OCI-LY7 (cell line): ENCODE data around the gene GNAL. TPM values are rescaled to one million over a fixed set of nuclear protein-coding genes. Genes with fewer than 3 reads are reported as not detected.

Source experiments
- BruUV-seq: library from RNA; stranded (reverse); fragments of 400-500 nt; replicated peaks from 2 replicates; lab custom pipeline; 2021; lab: Mats Ljungman, UMichigan
- CTCF ChIA-PET: fragments of 300-600 bp; sonication (Branson Sonifier 250); formaldehyde crosslinking; loops from one replicate; lab custom pipeline; 2022; ENCODE audit warnings: antibody characterized with exemption; ENCODE audit not compliant: unreplicated experiment; lab: Charles Lee
- POLR2A ChIA-PET: fragments of 300-600 bp; sonication (Branson Sonifier 250); formaldehyde crosslinking; loops from one replicate; lab custom pipeline; 2022; ENCODE audit warnings: antibody characterized with exemption; lab: Charles Lee
- DNase-seq: peaks from one replicate; pipeline ENCODE4 v3.0.0-alpha.2; 2015; ENCODE audit warnings: low spot score
- H2AFZ ChIP-seq: fragments of 200-600 bp; sonication (generic), shearing (Covaris generic); 2 replicates; pipeline ENCODE4 v1.6.1; 2014; ENCODE audit warnings: mild to moderate bottlenecking, antibody characterized with exemption, low read length, moderate library complexity
- H3K27ac ChIP-seq: fragments of 200-600 bp; sonication (generic); 2 replicates; pipeline ENCODE4 v1.5.1; 2014; ENCODE audit warnings: mixed run types, low read depth, mild to moderate bottlenecking, moderate library complexity, low read length, inconsistent platforms; ENCODE audit not compliant: poor library complexity, severe bottlenecking
- H3K36me3 ChIP-seq: fragments of 200-600 bp; sonication (generic); 2 replicates; pipeline ENCODE4 v1.6.1; 2014; ENCODE audit warnings: mild to moderate bottlenecking, antibody characterized with exemption, low read length, moderate library complexity, mixed read lengths; ENCODE audit not compliant: insufficient read depth
- H3K4me1 ChIP-seq: fragments of 200-600 bp; sonication (generic); 2 replicates; pipeline ENCODE4 v1.5.1; 2014; ENCODE audit warnings: mild to moderate bottlenecking, low read length; ENCODE audit not compliant: insufficient read depth, poor library complexity, severe bottlenecking
- H3K4me2 ChIP-seq: fragments of 200-600 bp; sonication (generic); 2 replicates; pipeline ENCODE4 v1.6.1; 2014; ENCODE audit warnings: mild to moderate bottlenecking, low read length
- H3K4me3 ChIP-seq: fragments of 200-600 bp; sonication (generic); 2 replicates; pipeline ENCODE4 v1.5.1; 2014; ENCODE audit warnings: mild to moderate bottlenecking, low read depth, low read length; ENCODE audit not compliant: poor library complexity, severe bottlenecking
- H3K79me2 ChIP-seq: fragments of 200-600 bp; sonication (generic); 2 replicates; pipeline ENCODE4 v1.6.1; 2016; ENCODE audit warnings: low read depth, mild to moderate bottlenecking, low read length, moderate library complexity, mixed read lengths; ENCODE audit not compliant: insufficient read depth
- H3K9me2 ChIP-seq: fragments of 200-600 bp; sonication (generic); 2 replicates; pipeline ENCODE4 v1.6.1; 2016; ENCODE audit warnings: mild to moderate bottlenecking, low read length, mixed read lengths; ENCODE audit not compliant: insufficient read depth
- H3K9me3 ChIP-seq: fragments of 200-600 bp; sonication (generic); 2 replicates; pipeline ENCODE4 v1.6.1; 2014; ENCODE audit warnings: mild to moderate bottlenecking, mixed run types, low read length, mixed read lengths
- H4K20me1 ChIP-seq: fragments of 200-600 bp; sonication (generic); 2 replicates; pipeline ENCODE4 v1.6.1; 2014; ENCODE audit warnings: mild to moderate bottlenecking, antibody characterized with exemption, low read length, moderate library complexity, mixed read lengths; ENCODE audit not compliant: insufficient read depth
- CTCF ChIP-seq: fragments of 200-600 bp; sonication (generic); conservative IDR thresholded peaks from 2 replicates; pipeline ENCODE4 v1.5.1; 2014; ENCODE audit warnings: mild to moderate bottlenecking, antibody characterized with exemption, low read length, moderate library complexity, mixed read lengths
- EZH2phosphoT487 ChIP-seq: fragments of 200-600 bp; sonication (generic); IDR thresholded peaks from 2 replicates; pipeline ENCODE4 v1.6.1; 2018; ENCODE audit warnings: low read depth, borderline replicate concordance, mild to moderate bottlenecking, mixed run types, antibody characterized with exemption, low read length, moderate library complexity, mixed read lengths
- intact Hi-C: fragments of 100-400 bp; cut with micrococcal nuclease; formaldehyde crosslinking; loops from one replicate; pipeline ENCODE4 v1.10.0; 2022; ENCODE audit not compliant: unreplicated experiment
- total RNA-seq, 2 experiments: library from RNA; depleted of rRNA in 1 of 2; stranded (reverse); fragments of >200 nt in 1 of 2; shearing (Covaris generic) in 1 of 2; gene quantifications; 2 replicates each; pipeline ENCODE4 v1.2.3, GENCODE V29; 2014 to 2022

GNAL gene
- total RNA-seq, 2 experiments from 2014 or later: 0.03 to 0.25 TPM

GRCh38 chr18:11887328-11888128 is 198.5 kb downstream of the GNAL start:
- H3K9me3 ChIP-seq: no peaks in the 10 kb centered on the region
- H3K36me3 ChIP-seq: peaks cover 45% of the 10 kb centered on the region
- no peak overlapping the region for H2AFZ ChIP-seq
- no peak overlapping the region for H3K27ac ChIP-seq
- CTCF ChIA-PET: no interaction called here
- BruUV-seq: no TSS peak
- DNase-seq: no peak
- H3K4me1 ChIP-seq: peaks cover 29% of the 10 kb centered on the region
- no peaks in the 10 kb centered on the region for H3K9me2 ChIP-seq
- no peaks in the 10 kb centered on the region for H3K79me2 ChIP-seq
- TF ChIP-seq EZH2phosphoT487: no peak
- TF ChIP-seq CTCF: no peak
- H3K4me3 ChIP-seq: no peak overlapping the region
- POLR2A ChIA-PET: interaction anchor here (1.0 kb wide), 1 partner anchor 37 kb away, joined by 6 read pairs; no protein-coding TSS in a partner anchor
- H3K4me2 ChIP-seq: no peak overlapping the region
- H4K20me1 ChIP-seq: no peaks in the 10 kb centered on the region
- intact Hi-C loops: no loop called here

- Histone ChIP-seq H3K9me3 (no peaks in the 10 kb centered on the region), H3K4me3 (no peak overlapping the region), H3K36me3 (peaks cover 53% of the 10 kb centered on the region), H4K20me1 (no peaks in the 10 kb centered on the region), H2AFZ (no peak overlapping the region), H3K27ac (no peak overlapping the region), H3K4me2 (no peak overlapping the region), H3K9me2 (no peaks in the 10 kb centered on the region), H3K4me1 (peaks cover 17% of the 10 kb centered on the region), H3K79me2 (no peaks in the 10 kb centered on the region)
- intact Hi-C loops: no loop called here
- BruUV-seq: no TSS peak
- TF ChIP-seq CTCF: no peak
- no peak for TF ChIP-seq EZH2phosphoT487
- DNase-seq: no peak
- CTCF ChIA-PET: no interaction called here
- POLR2A ChIA-PET: no interaction called here
Measured at GRCh38 chr18:11888726-11889125, 199.7 kb downstream of the GNAL start.

- Histone ChIP-seq H3K9me3 (no peaks in the 10 kb centered on the region), H3K36me3 (peaks cover 48% of the 10 kb centered on the region), H3K9me2 (no peaks in the 10 kb centered on the region), H2AFZ (no peak overlapping the region), H3K4me2 (no peak overlapping the region), H3K4me1 (peaks cover 16% of the 10 kb centered on the region), H3K4me3 (no peak overlapping the region), H3K79me2 (no peaks in the 10 kb centered on the region), H3K27ac (no peak overlapping the region), H4K20me1 (no peaks in the 10 kb centered on the region)
- DNase-seq: no peak
- TF ChIP-seq CTCF: no peak
- no peak for TF ChIP-seq EZH2phosphoT487
- intact Hi-C loops: no loop called here
- ChIA-PET POLR2A (no interaction called here), CTCF (no interaction called here)
- no TSS peak for BruUV-seq
Measured at GRCh38 chr18:11889284-11889683, 200.2 kb downstream of the GNAL start.
